KOPT-K1 (cell line): ENCODE measurements around the gene KCTD11.

ENCODE experiments used
- H3K27ac ChIP-seq: fragments of 200-600 bp; sonication (generic); 2 replicates; pipeline ENCODE4 v1.5.1; 2016; ENCODE audit warnings: antibody characterized with exemption, mild to moderate bottlenecking, low read depth, low read length; ENCODE audit not compliant: poor library complexity, severe bottlenecking
- H3K36me3 ChIP-seq: fragments of 200-600 bp; sonication (generic); 2 replicates; pipeline ENCODE4 v1.5.1; 2017; ENCODE audit warnings: antibody characterized with exemption, mild to moderate bottlenecking, low read length, moderate library complexity; ENCODE audit not compliant: insufficient read depth
- H3K9me3 ChIP-seq: fragments of 200-600 bp; sonication (generic); 2 replicates; pipeline ENCODE4 v1.5.1; 2017; ENCODE audit warnings: antibody characterized with exemption, low read length, mild to moderate bottlenecking; ENCODE audit not compliant: insufficient read depth, poor library complexity, severe bottlenecking

Gene KCTD11

GRCh38 chr17:7369825-7370224 is 17.9 kb downstream of the KCTD11 start:
- Histone ChIP-seq H3K9me3 (no peaks in the 10 kb centered on the region), H3K27ac (no peak overlapping the region), H3K36me3 (no peaks in the 10 kb centered on the region)

GRCh38 chr17:7370853-7371252 is 18.9 kb downstream of the KCTD11 start:
- H3K27ac ChIP-seq: no peak overlapping the region
- no peaks in the 10 kb centered on the region for H3K36me3 ChIP-seq
- no peaks in the 10 kb centered on the region for H3K9me3 ChIP-seq

- Histone ChIP-seq H3K36me3 (no peaks in the 10 kb centered on the region), H3K27ac (no peak overlapping the region), H3K9me3 (peaks cover 4% of the 10 kb centered on the region)
These were observed 22.4 kb downstream of the KCTD11 start for GRCh38 chr17:7374353-7374752.

- no peaks in the 10 kb centered on the region for H3K36me3 ChIP-seq
- no peak overlapping the region for H3K27ac ChIP-seq
- peaks cover 10% of the 10 kb centered on the region for H3K9me3 ChIP-seq
These were observed 27.2 kb downstream of the KCTD11 start for GRCh38 chr17:7379134-7379533.

- Histone ChIP-seq H3K27ac (no peak overlapping the region), H3K9me3 (peaks cover 10% of the 10 kb centered on the region), H3K36me3 (no peaks in the 10 kb centered on the region)
These were observed 28.4 kb downstream of the KCTD11 start for GRCh38 chr17:7380321-7380720.

GRCh38 chr17:7380855-7381683 is 29.1 kb downstream of the KCTD11 start, which contains the start of gene TNK1:
Gene TNK1 (plus strand): TSS chr17:7381089. CDS start chr17:7382927, 1,838 bp downstream.
- no peak within 1 kb of the TSS for H3K27ac ChIP-seq
- no peaks in the 10 kb centered on the region for H3K36me3 ChIP-seq
- peaks cover 10% of the 10 kb centered on the region for H3K9me3 ChIP-seq

- H3K27ac ChIP-seq: no peak overlapping the region
- peaks cover 10% of the 10 kb centered on the region for H3K9me3 ChIP-seq
- H3K36me3 ChIP-seq: no peaks in the 10 kb centered on the region
These were observed 30.9 kb downstream of the KCTD11 start for GRCh38 chr17:7382901-7383300.

- H3K27ac ChIP-seq: no peak overlapping the region
- no peaks in the 10 kb centered on the region; the same call in 1 of the 2 replicates for H3K36me3 ChIP-seq
- H3K9me3 ChIP-seq: peaks cover 10% of the 10 kb centered on the region
These were observed 31.4 kb downstream of the KCTD11 start for GRCh38 chr17:7383371-7383741.

GRCh38 chr17:7383742-7384488 is 32.0 kb downstream of the KCTD11 start:
- Histone ChIP-seq H3K27ac (peak overlapping the region; percentile 45), H3K9me3 (peaks cover 10% of the 10 kb centered on the region), H3K36me3 (no peaks in the 10 kb centered on the region; the same call in 1 of the 2 replicates)

GRCh38 chr17:7384489-7385081 is 32.6 kb downstream of the KCTD11 start:
- peak overlapping the region; percentile 45 for H3K27ac ChIP-seq
- peaks cover 4% of the 10 kb centered on the region for H3K9me3 ChIP-seq
- H3K36me3 ChIP-seq: no peaks in the 10 kb centered on the region; the same call in 1 of the 2 replicates

GRCh38 chr17:7388856-7389255 is 36.9 kb downstream of the KCTD11 start:
- Histone ChIP-seq H3K36me3 (no peaks in the 10 kb centered on the region; the same call in 1 of the 2 replicates), H3K9me3 (no peaks in the 10 kb centered on the region), H3K27ac (no peak overlapping the region)

- H3K36me3 ChIP-seq: no peaks in the 10 kb centered on the region; the same call in 1 of the 2 replicates
- no peak overlapping the region for H3K27ac ChIP-seq
- H3K9me3 ChIP-seq: no peaks in the 10 kb centered on the region
These were observed 38.3 kb downstream of the KCTD11 start for GRCh38 chr17:7389924-7390910.

- H3K9me3 ChIP-seq: no peaks in the 10 kb centered on the region
- H3K27ac ChIP-seq: no peak overlapping the region
- no peaks in the 10 kb centered on the region; the same call in 1 of the 2 replicates for H3K36me3 ChIP-seq
These were observed 39.3 kb downstream of the KCTD11 start for GRCh38 chr17:7391307-7391706.
